GM12892 (cell line): ENCODE results near the gene DOK3.

Experiments used
- POLR2A ChIP-seq: IDR thresholded peaks from 2 replicates; pipeline ENCODE4 v1.6.1; 2011; ENCODE audit warnings: low read depth, low read length, control low read depth
- POLR2AphosphoS5 ChIP-seq: IDR thresholded peaks from 2 replicates; pipeline ENCODE4 v1.6.1; 2011; ENCODE audit warnings: low read depth, low read length, control low read depth

GRCh38 chr5:177496727-177497291, 12.8 kb downstream of the DOK3 start:
- no peak for TF ChIP-seq POLR2A
- TF ChIP-seq POLR2AphosphoS5 = no peak
